Ureter (tissue), 1 donor: ENCODE measurements around the gene RCL1. TPM values are rescaled to one million over a fixed set of nuclear protein-coding genes. Genes with fewer than 3 reads are reported as not detected.
"Not testable (repeated sequence)": the region's sequence is repeated elsewhere in the genome, so short reads cannot be mapped to it uniquely, and the experiment has no call there.

Experiments
- DNase-seq: peaks from one replicate; pipeline ENCODE4 v3.0.0-alpha.2; 2020; ENCODE audit warnings: low spot score
- total RNA-seq: library from RNA; stranded (reverse); gene quantifications from one replicate; pipeline ENCODE4 v1.2.4, GENCODE V29; 2023
- donor health status: DM: yes; HTN: yes; CAD: no.

RCL1 gene
- total RNA-seq, 1 donor from 2014 or later = 35.1 TPM

GRCh38 chr9:4883326-4883873 is 90.7 kb downstream of the RCL1 start:
- no peak for DNase-seq

- DNase-seq = no peak
Measured at GRCh38 chr9:4886698-4887097, 94.0 kb downstream of the RCL1 start.

GRCh38 chr9:4887556-4887955 is 94.8 kb downstream of the RCL1 start:
- no peak for DNase-seq

- no peak for DNase-seq
Measured at GRCh38 chr9:4890242-4890641, 97.5 kb downstream of the RCL1 start.

GRCh38 chr9:4890929-4891328 is 98.2 kb downstream of the RCL1 start:
- DNase-seq = no peak

GRCh38 chr9:4891674-4892073 is 98.9 kb downstream of the RCL1 start:
- no peak for DNase-seq

- no peak for DNase-seq
Measured at GRCh38 chr9:4892501-4893194, 99.9 kb downstream of the RCL1 start.

GRCh38 chr9:4894076-4894475 is 101.3 kb downstream of the RCL1 start:
- no peak for DNase-seq

- not testable (repeated sequence) for DNase-seq
Measured at GRCh38 chr9:4899853-4900252, 107.1 kb downstream of the RCL1 start.

- peak; percentile 57 for DNase-seq
Measured at GRCh38 chr9:4901401-4902134, 108.8 kb downstream of the RCL1 start.

- no peak for DNase-seq
Measured at GRCh38 chr9:4902135-4902475, 109.4 kb downstream of the RCL1 start.

- DNase-seq = no peak
Measured at GRCh38 chr9:4904322-4905134, 111.8 kb downstream of the RCL1 start.

- DNase-seq = no peak
Measured at GRCh38 chr9:4905135-4905490, 112.4 kb downstream of the RCL1 start.

Other genes starting within 250 kb of the RCL1 start
- 11.4 TPM for gene PLPP6, start 130.7 kb upstream of the RCL1 start, total RNA-seq
- gene SPATA6L, start 126.5 kb upstream of the RCL1 start, total RNA-seq = 23.1 TPM
- gene CDC37L1, start 113.4 kb upstream of the RCL1 start, total RNA-seq = 18.3 TPM
- 81.6 TPM for gene AK3, start 51.7 kb upstream of the RCL1 start, total RNA-seq
- gene JAK2, start 192.3 kb downstream of the RCL1 start, total RNA-seq = 19.9 TPM